Activated naive CD4-positive, alpha-beta T cell treated with anti-CD3 and anti-CD28 coated beads, Interleukin-2, amount 50 U/mL, for 24 hours (primary cell): Measurements from ENCODE around the gene TRPM3.
"Not testable (repeated sequence)": the region's sequence is repeated elsewhere in the genome, so short reads cannot be mapped to it uniquely, and the experiment has no call there.

Source experiments
- H3K27ac Mint-ChIP-seq: one replicate; pipeline ENCODE4 v1.8.0; 2021; ENCODE audit warnings: mild to moderate bottlenecking, mixed read lengths
- H3K27me3 Mint-ChIP-seq: one replicate; pipeline ENCODE4 v1.8.0; 2021; ENCODE audit warnings: mixed read lengths
- H3K36me3 Mint-ChIP-seq: one replicate; pipeline ENCODE4 v1.8.0; 2021; ENCODE audit warnings: mixed read lengths
- H3K4me1 Mint-ChIP-seq: one replicate; pipeline ENCODE4 v1.8.0; 2021; ENCODE audit warnings: mixed read lengths
- H3K4me3 Mint-ChIP-seq: one replicate; pipeline ENCODE4 v1.8.0; 2021; ENCODE audit warnings: mild to moderate bottlenecking, mixed read lengths
- H3K9me3 Mint-ChIP-seq: one replicate; pipeline ENCODE4 v1.8.0; 2021; ENCODE audit warnings: mixed read lengths

TRPM3 gene

DNA sequence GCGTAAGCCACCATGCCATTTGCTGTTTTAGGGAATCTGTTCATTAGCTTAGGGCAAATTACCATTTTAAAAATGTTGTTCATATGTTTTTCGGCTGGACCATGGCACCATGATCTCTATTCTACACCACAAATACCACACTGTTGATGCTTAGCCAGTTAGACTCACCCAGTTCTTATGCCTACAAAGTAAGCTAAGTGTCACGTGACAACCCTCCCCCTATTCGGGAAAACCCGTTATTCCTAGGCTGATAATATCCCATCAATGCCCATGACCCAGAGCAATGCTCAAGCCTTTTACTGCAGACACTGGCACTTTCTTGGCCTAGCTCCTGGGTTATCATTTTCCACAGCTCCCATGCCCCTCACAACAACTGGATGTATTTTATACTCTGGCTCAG is 426.7 kb downstream of the TRPM3 start:
- no peaks in the 10 kb centered on the region for H3K4me1 Mint-ChIP-seq
- H3K27me3 Mint-ChIP-seq = peaks cover 7% of the 10 kb centered on the region
- no peak overlapping the region for H3K4me3 Mint-ChIP-seq
- no peak overlapping the region for H3K27ac Mint-ChIP-seq
- no peaks in the 10 kb centered on the region for H3K36me3 Mint-ChIP-seq
- no peaks in the 10 kb centered on the region for H3K9me3 Mint-ChIP-seq

DNA sequence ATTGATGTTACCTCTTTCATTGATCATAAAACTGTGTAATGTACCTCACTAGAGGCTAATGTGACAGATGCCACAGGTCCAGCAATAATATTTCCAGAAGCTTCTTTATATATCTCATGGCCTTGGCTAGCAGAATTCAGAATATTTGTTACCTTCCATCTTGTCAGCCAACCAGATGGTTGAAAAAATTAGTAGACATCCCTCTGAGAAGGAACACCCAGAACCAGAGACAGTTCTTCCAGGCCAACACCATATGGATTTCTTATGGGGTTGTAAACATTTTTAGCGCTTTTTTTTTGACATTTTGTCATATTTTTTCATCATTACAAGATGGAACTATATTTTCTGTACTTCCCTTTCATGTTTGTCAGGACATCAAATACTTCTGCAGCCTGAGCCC is 428.2 kb downstream of the TRPM3 start:
- Mint-ChIP-seq H3K4me3 (no peak overlapping the region), H3K4me1 (no peaks in the 10 kb centered on the region), H3K36me3 (no peaks in the 10 kb centered on the region), H3K27ac (no peak overlapping the region), H3K9me3 (no peaks in the 10 kb centered on the region), H3K27me3 (peaks cover 12% of the 10 kb centered on the region)

DNA sequence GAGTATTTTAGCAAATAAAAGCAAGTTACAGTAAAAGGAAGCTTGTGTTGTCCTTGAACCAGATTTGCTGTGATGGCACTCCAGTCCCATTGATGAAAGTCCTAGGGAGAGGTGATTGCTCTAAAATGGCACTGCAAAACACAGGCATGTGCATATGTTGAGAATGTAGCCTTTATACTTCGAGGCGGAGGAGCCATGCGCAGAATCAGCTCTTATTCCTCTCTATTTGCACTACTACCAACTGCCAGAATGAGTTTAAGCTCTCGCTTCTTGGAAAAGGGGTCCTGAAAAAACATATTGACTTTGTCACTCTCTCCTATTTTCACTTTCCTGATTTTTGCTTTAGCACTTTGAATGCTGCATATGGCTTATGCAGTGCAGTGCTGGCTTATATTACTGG is 429.0 kb downstream of the TRPM3 start:
- no peak overlapping the region for H3K27ac Mint-ChIP-seq
- no peaks in the 10 kb centered on the region for H3K9me3 Mint-ChIP-seq
- H3K27me3 Mint-ChIP-seq = peaks cover 13% of the 10 kb centered on the region
- no peak overlapping the region for H3K4me3 Mint-ChIP-seq
- H3K4me1 Mint-ChIP-seq = no peaks in the 10 kb centered on the region
- no peaks in the 10 kb centered on the region for H3K36me3 Mint-ChIP-seq

DNA sequence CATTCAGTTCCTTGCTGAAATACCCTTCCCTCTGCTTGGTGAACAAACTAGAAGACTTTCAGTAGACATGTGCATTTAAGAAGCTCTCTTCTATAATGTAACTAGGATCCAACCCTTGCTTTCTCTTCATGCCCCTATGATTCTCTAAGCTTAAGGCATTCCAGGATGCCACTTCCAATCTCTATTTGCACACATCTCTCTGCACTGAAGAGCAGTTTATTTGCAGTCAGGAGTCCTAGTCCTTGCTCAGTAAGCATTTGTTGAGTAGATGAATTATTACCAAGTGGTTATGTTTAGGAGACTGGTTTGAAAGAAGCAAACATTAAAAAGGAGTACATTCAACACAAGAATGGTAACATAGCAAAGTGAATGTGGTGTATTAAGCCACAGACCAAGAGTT is 432.7 kb downstream of the TRPM3 start:
- H3K27me3 Mint-ChIP-seq = peaks cover 13% of the 10 kb centered on the region
- no peaks in the 10 kb centered on the region for H3K9me3 Mint-ChIP-seq
- no peak overlapping the region for H3K27ac Mint-ChIP-seq
- H3K4me3 Mint-ChIP-seq = no peak overlapping the region
- no peaks in the 10 kb centered on the region for H3K4me1 Mint-ChIP-seq
- H3K36me3 Mint-ChIP-seq = no peaks in the 10 kb centered on the region

DNA sequence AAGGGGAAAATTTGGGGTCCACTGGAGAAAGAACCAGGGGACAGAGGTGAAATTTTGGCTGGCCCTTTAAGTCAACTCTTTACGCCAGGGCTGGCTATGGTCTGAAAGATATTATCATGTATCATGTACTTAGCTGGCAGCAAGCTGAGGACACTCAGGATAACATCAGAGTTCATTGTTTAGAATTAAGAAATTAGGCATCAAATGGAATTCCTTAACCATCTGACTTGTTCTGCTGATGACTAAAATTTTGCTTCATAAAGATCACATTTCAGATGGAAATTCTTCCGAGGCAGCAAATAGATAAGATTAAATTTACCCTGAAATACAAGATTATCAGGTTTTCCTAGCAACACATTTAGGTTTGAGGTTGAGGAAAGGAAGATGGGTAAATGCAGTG is 437.6 kb downstream of the TRPM3 start:
- Mint-ChIP-seq H3K27me3 (peaks cover 7% of the 10 kb centered on the region), H3K4me1 (no peaks in the 10 kb centered on the region), H3K9me3 (no peaks in the 10 kb centered on the region), H3K36me3 (no peaks in the 10 kb centered on the region), H3K27ac (no peak overlapping the region), H3K4me3 (no peak overlapping the region)

DNA sequence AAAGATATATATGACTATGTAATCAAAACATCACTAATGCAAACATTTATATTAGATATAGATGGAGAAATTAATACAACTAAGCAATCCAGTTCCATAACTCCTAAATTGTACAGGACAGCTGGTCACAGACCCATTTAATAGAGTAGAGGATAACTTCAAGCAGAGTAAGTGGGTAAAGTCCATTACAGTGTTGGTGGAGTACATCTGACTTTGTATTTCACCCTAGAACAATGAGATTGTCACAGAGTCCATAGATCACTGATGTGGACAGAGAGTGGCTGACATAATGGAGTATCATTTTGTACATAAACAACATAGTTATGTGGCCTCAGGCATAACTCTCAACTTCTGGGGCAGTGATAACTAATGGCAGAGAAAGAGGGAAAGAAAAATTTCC is 439.1 kb downstream of the TRPM3 start:
- no peak overlapping the region for H3K4me3 Mint-ChIP-seq
- no peak overlapping the region for H3K27ac Mint-ChIP-seq
- H3K9me3 Mint-ChIP-seq = no peaks in the 10 kb centered on the region
- no peaks in the 10 kb centered on the region for H3K27me3 Mint-ChIP-seq
- no peaks in the 10 kb centered on the region for H3K36me3 Mint-ChIP-seq
- H3K4me1 Mint-ChIP-seq = no peaks in the 10 kb centered on the region

DNA sequence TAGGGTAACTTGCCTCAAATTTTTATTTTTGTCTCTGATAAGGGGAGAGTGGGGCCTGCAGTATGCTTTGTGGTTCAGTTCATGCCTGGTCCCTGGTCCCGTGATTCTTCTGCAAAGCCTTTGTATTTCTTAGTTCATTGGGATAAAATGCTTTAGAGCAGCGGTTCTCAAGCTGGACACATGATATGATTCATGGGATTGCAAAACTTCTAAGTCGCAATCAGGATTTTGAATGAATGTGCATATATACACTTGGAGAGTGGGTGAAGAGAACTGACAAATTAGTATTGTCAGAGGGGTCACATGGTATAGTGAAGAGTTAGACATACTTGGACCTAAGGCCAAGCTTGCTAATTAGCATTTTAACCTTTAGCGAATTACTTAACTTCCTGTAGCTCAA is 441.6 kb downstream of the TRPM3 start:
- Mint-ChIP-seq H3K36me3 (no peaks in the 10 kb centered on the region), H3K4me1 (no peaks in the 10 kb centered on the region), H3K27ac (no peak overlapping the region), H3K9me3 (no peaks in the 10 kb centered on the region), H3K27me3 (no peaks in the 10 kb centered on the region), H3K4me3 (no peak overlapping the region)

DNA sequence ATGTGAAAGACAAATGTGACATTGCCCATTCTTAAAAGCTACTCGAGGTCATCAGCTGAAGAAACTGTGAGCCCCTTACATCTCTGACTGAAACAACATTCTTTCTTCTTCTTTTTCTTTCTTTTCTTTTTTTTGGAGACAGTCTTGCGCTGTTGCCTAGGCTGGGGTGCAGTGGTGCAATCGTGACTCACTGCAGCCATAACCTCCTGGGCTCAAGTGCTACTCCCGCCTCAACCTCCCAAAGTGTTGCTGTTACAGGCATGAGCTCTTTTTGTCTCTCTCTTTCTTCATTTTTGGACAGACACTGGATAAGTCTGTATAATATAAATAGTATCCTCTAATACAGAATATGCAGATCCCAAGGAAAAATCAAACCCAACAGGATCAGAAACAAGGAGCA is 443.3 kb downstream of the TRPM3 start:
- Mint-ChIP-seq H3K27me3 (no peaks in the 10 kb centered on the region), H3K4me1 (no peaks in the 10 kb centered on the region), H3K27ac (no peak overlapping the region), H3K36me3 (no peaks in the 10 kb centered on the region), H3K4me3 (no peak overlapping the region), H3K9me3 (no peaks in the 10 kb centered on the region)

DNA sequence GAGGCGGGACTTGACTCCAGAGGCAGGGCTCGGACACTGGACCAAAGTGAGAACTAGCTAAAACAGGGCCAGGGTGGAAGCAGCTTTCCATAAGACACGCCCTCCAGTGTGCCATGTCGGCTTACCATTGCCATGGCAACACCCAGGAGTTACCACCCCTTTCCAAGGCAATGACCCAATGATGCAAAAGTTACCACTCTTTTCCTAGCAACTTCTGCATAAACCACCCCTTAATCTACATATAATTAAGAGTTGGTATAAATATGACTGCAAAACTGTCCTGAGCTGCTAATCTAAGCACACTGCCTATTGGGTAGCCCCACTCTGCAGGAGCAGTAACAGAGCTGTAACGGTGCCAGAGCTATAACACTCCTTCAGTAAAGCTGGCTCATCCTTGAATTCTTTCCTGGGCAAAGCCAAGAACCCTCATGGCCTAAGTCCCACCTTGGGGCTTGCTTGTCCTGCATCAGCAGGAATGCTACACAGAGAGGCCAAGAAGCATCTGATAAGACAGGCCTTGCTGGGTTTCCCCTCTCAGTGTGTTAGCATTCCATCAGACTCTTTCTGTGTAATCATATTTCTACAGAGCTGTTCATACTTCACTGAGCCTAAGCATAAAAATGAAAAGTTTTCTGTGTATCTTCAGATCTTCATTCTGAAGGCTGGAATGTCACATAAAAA is 444.2 kb downstream of the TRPM3 start:
- H3K27me3 Mint-ChIP-seq = peaks cover 1% of the 10 kb centered on the region
- H3K9me3 Mint-ChIP-seq = no peaks in the 10 kb centered on the region
- no peaks in the 10 kb centered on the region for H3K36me3 Mint-ChIP-seq
- H3K4me1 Mint-ChIP-seq = no peaks in the 10 kb centered on the region
- H3K27ac Mint-ChIP-seq = no peak overlapping the region
- no peak overlapping the region for H3K4me3 Mint-ChIP-seq

DNA sequence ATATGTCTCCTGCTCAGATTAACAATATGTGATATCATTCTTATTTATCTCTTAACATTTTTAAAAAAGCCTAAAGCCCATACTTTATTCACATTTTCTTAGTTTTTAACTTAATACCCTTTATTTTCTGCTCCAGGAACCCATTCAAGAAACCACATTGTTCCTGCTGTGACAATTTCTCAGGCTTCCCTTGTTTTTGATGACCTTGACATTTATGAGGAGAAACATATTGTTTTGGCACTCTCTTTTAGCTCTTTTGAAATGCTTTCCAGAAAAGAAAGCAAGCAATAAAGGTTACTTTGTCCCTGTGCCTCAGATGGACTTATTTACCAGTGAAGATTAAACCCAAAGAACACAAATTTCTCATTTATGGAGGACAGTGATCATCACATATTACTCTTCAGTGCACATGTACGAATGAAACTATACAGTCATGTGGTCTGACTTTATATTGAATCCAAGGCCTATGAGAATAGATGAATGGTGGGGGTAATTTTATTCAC is 445.5 kb downstream of the TRPM3 start:
- no peaks in the 10 kb centered on the region for H3K36me3 Mint-ChIP-seq

DNA sequence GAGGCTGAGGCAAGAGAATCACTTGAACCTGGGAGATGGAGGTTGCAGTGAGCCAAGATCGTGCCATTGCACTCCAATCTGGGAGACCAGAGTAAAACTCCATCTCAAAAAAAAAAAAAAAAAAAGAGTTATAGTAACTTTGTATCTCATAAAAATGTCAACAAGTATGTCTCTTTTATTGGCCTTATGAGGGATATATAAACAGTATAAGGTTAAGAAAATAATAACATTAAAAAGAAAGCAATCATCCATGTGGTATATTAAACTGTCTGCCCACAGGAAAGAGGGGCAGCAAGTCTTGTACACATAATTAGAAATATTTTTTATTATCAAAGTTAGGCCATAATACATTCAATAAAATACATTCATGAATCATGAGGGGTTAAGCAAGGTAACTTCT is 447.6 kb downstream of the TRPM3 start:
- Mint-ChIP-seq H3K4me3 (no peak overlapping the region), H3K4me1 (no peaks in the 10 kb centered on the region), H3K27me3 (peaks cover 1% of the 10 kb centered on the region), H3K36me3 (no peaks in the 10 kb centered on the region), H3K9me3 (no peaks in the 10 kb centered on the region), H3K27ac (no peak overlapping the region)

More for the DNA sequence above, 445.5 kb downstream of the TRPM3 start:
- no peak overlapping the region for H3K27ac Mint-ChIP-seq
- no peak overlapping the region for H3K4me3 Mint-ChIP-seq
- no peaks in the 10 kb centered on the region for H3K9me3 Mint-ChIP-seq
- no peaks in the 10 kb centered on the region for H3K4me1 Mint-ChIP-seq
- peaks cover 1% of the 10 kb centered on the region for H3K27me3 Mint-ChIP-seq

DNA sequence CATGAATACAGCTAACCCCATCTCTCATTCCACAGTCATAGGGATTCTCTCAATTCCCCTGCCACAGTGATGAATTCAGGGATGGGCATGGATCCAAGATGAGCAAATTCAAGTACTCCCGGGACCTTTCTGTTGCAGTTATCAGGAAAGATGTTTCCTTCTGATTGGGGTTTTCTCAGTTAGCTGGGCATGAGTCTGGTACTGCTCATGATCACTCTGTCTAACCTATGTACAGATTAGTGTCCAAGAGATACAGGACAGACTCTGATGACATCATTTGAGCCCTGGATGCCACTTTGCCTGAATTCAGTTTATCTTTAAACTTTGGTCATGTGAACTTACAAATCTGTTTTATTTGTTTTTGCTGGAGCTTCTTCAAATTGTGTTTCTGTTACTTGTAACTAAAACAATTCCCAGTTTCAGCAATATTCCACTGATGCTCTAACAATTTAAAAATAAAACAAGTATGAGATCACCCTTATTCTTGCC is 449.2 kb downstream of the TRPM3 start:
- Mint-ChIP-seq H3K4me3 (no peak overlapping the region), H3K4me1 (no peaks in the 10 kb centered on the region), H3K27ac (no peak overlapping the region), H3K27me3 (peaks cover 1% of the 10 kb centered on the region), H3K36me3 (no peaks in the 10 kb centered on the region), H3K9me3 (no peaks in the 10 kb centered on the region)

DNA sequence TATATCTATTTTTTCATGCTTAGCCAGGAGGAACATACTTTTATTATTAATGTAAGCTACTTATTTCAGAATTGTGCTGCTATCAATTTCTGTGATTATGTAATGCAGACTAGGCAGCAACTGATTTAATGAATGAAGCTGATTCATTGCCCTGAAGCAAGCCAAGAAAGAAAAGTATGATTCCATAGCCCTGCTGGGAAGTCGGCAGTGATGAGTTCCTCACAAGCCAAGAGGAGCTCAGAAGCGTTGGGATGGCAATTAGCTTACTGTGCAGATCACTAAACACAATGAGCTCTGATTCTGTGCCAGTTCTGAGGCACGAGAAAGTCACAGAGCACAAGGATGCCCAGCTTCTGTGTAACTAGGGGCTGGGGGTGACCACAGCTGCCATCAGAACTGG is 452.7 kb downstream of the TRPM3 start:
- H3K36me3 Mint-ChIP-seq = no peaks in the 10 kb centered on the region
- peaks cover 1% of the 10 kb centered on the region for H3K27me3 Mint-ChIP-seq
- peaks cover 28% of the 10 kb centered on the region for H3K4me1 Mint-ChIP-seq
- H3K9me3 Mint-ChIP-seq = no peaks in the 10 kb centered on the region
- H3K4me3 Mint-ChIP-seq = no peak overlapping the region
- H3K27ac Mint-ChIP-seq = no peak overlapping the region

DNA sequence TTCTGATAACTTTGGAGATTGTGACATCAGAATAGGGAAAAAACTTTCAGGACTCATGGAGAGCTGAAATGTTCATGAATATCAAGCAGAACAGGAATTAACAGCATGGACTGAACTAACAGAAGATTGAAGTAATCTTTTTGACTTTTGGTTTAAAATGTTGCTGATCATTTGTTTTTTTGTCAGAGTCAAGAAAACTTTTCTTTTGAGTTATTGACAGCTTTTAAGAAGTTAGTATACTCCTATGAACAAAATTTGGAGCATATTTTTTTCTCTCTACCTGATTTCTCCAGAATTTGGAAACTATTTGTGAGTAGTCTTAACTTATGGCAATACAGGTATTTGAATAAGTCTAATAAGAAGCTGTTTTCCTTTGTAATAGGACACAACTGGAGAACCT is 462.7 kb downstream of the TRPM3 start:
- no peaks in the 10 kb centered on the region for H3K4me1 Mint-ChIP-seq
- H3K27ac Mint-ChIP-seq = no peak overlapping the region
- peaks cover 9% of the 10 kb centered on the region for H3K27me3 Mint-ChIP-seq
- no peaks in the 10 kb centered on the region for H3K36me3 Mint-ChIP-seq
- H3K9me3 Mint-ChIP-seq = no peaks in the 10 kb centered on the region
- H3K4me3 Mint-ChIP-seq = no peak overlapping the region

DNA sequence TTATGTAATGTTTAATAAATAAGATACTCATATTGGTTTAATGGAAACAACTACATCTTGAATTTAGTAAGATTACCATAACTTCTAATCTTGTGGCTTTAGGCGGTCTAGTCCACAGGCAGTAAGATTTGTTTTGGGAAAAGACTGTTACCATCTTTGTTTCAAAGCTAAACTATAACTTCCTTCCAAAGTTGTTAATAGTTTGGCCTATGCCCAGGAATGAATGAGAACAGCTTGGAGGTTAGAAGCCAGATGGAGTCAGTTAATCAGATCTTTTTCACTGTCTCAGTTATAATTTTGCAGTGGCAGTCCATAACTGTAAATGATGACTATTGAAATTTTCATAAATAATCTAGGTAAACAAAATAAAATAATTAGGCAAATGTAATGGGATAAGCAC is 465.1 kb downstream of the TRPM3 start:
- peaks cover 8% of the 10 kb centered on the region for H3K27me3 Mint-ChIP-seq
- no peaks in the 10 kb centered on the region for H3K36me3 Mint-ChIP-seq
- no peaks in the 10 kb centered on the region for H3K9me3 Mint-ChIP-seq
- no peak overlapping the region for H3K27ac Mint-ChIP-seq
- H3K4me3 Mint-ChIP-seq = no peak overlapping the region
- no peaks in the 10 kb centered on the region for H3K4me1 Mint-ChIP-seq

DNA sequence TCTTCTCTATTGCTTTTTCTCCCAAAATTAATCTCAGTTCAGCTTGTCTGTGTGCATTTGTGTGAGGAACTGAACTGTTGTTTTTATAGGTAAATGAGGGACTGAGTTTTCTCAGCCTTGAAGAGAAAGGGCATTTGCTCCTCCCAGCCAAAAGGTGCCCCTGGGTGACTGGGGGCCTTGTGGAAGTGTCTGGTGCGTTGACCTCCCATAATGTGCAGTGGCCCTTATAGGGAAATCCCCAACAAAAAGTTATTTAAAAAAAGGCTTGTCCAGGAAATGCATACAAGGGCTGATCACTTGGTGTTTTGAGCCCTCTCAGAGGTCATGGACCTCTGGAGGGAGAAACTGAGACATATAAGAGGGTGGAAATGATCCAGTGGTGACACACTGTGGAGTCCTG is 467.3 kb downstream of the TRPM3 start:
- H3K9me3 Mint-ChIP-seq = no peaks in the 10 kb centered on the region
- H3K27me3 Mint-ChIP-seq = peaks cover 5% of the 10 kb centered on the region
- H3K27ac Mint-ChIP-seq = no peak overlapping the region

DNA sequence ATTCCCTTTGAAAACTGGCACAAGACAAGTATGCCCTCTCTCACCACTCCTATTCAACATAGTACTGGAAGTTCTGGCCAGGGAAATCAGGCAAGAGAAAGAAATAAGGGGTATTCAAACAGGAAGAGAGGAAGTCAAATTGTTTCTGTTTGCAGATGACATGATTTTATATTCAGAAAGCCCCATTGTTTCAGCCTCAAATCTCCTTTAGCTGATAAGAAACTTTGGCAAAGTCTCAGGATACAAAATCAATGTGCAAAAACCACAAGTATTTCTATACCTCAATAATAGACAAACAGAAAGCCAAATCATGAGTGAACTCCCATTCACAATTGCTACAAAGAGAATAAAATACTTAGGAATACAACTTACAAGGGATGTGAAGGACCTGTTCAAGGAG is 476.8 kb downstream of the TRPM3 start:
- not testable (repeated sequence) for H3K27ac Mint-ChIP-seq, H3K36me3 Mint-ChIP-seq, H3K4me1 Mint-ChIP-seq, H3K9me3 Mint-ChIP-seq, H3K4me3 Mint-ChIP-seq
- H3K27me3 Mint-ChIP-seq = peaks cover 12% of the 10 kb centered on the region

More for the DNA sequence above, 467.3 kb downstream of the TRPM3 start:
- Mint-ChIP-seq H3K4me3 (no peak overlapping the region), H3K4me1 (no peaks in the 10 kb centered on the region), H3K36me3 (peaks cover 1% of the 10 kb centered on the region)
